ENCODE data around the gene HOXA7.

The HOXA7 gene

DNA sequence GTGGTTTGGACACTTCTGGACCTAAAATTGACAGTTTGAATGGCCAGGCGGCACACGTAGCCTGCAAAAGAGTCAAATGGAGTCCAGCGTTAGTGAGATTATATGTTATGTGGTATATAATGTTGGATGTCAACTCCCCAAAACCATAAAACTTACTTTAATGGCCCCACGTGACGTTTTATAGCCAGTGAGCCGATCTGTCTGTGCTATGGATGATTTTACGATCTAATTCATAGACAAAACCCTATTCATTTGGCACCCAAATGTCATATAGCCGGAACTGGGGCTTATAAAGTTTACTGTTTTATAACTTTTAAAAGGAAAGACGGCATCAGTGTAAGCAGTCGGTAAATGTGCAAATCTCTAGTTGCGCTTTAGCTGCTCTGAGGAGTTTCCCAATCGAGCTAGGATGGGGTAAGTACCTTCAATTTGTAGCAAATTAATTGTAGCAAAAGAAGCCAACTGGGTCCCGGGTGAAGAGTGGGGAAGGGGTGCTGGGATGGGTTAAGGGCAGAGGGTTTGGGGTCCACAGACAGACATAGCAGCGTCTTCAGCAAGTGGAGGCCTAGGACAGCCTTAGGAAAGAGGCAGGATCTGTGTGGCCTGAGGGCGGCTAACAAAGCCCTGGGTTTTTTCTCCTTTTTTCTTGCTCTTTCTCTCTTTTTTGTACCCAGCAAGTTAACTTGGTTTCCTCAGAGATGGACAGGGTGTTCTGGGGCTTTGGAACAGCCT is 16.2 kb downstream of the HOXA7 start:
- no peak overlapping the region for H3K4me3 Mint-ChIP-seq
- H3K27ac Mint-ChIP-seq, result no peak overlapping the region
- H3K4me1 Mint-ChIP-seq (ENCODE audit: low read depth), result no peaks in the 10 kb centered on the region
- no peak for DNase-seq (ENCODE audit: low spot score)
- H3K9me3 Mint-ChIP-seq, result no peaks in the 10 kb centered on the region
- H3K36me3 Mint-ChIP-seq (ENCODE audit: low read depth), result no peaks in the 10 kb centered on the region
- H3K27me3 Mint-ChIP-seq (ENCODE audit: low read depth), result peaks cover 25% of the 10 kb centered on the region

- no peaks in the 10 kb centered on the region for H3K9me3 Mint-ChIP-seq
- DNase-seq (ENCODE audit: low spot score), result no peak
- peaks cover 3% of the 10 kb centered on the region for H3K4me1 Mint-ChIP-seq (ENCODE audit: low read depth)
- H3K27ac Mint-ChIP-seq, result no peak overlapping the region
- H3K36me3 Mint-ChIP-seq (ENCODE audit: low read depth), result no peaks in the 10 kb centered on the region
- H3K4me3 Mint-ChIP-seq, result no peak overlapping the region
- H3K27me3 Mint-ChIP-seq (ENCODE audit: low read depth), result peaks cover 32% of the 10 kb centered on the region
These were observed 16.9 kb downstream of the HOXA7 start for GRCh38 chr7:27139334-27140125.

DNA sequence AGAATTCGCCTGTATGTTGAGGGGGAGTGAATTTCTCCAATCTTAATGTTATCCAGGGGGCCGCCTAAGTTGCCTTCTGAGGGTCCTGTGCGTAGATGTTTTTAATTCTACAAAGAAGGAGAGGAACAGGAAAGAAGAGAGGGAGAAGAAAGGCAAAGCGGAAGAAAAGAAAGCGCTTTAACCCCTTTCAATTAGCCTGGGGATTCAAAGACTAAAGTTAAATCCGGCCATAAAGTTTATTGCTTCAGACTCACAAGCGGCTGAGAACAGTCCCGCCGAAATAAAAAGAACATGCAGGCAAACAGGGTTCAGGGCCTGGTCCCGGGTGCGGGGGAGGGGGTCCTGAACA is 17.5 kb downstream of the HOXA7 start:
- H3K36me3 Mint-ChIP-seq (ENCODE audit: low read depth), result no peaks in the 10 kb centered on the region
- no peak overlapping the region for H3K27ac Mint-ChIP-seq
- no peak for DNase-seq (ENCODE audit: low spot score)
- peaks cover 37% of the 10 kb centered on the region for H3K27me3 Mint-ChIP-seq (ENCODE audit: low read depth)
- peaks cover 8% of the 10 kb centered on the region for H3K4me1 Mint-ChIP-seq (ENCODE audit: low read depth)
- no peak overlapping the region for H3K4me3 Mint-ChIP-seq
- H3K9me3 Mint-ChIP-seq, result no peaks in the 10 kb centered on the region

DNA sequence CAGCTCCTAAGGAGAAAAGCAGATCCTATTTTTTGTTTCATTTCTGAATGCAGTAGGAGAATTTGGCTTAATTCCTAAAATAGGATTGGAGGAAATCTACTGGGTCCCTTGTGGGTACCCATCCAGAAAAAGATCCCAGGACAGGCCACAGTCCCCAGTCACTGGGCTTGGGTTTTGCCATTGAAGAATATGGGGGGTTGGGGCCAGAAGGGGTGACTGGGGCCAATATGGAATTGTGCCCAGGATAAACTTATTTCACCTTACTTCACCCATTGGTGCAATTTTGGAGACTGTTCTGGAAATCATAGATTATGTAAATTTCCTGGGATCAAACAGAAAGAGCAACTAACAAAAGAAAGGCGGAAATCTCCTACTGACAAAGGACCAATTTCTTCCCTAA is 18.0 kb downstream of the HOXA7 start:
- Mint-ChIP-seq H3K4me1 (ENCODE audit: low read depth) (peaks cover 11% of the 10 kb centered on the region), H3K36me3 (ENCODE audit: low read depth) (no peaks in the 10 kb centered on the region), H3K4me3 (no peak overlapping the region), H3K27me3 (ENCODE audit: low read depth) (peaks cover 40% of the 10 kb centered on the region), H3K9me3 (no peaks in the 10 kb centered on the region), H3K27ac (no peak overlapping the region)
- DNase-seq (ENCODE audit: low spot score), result no peak

DNA sequence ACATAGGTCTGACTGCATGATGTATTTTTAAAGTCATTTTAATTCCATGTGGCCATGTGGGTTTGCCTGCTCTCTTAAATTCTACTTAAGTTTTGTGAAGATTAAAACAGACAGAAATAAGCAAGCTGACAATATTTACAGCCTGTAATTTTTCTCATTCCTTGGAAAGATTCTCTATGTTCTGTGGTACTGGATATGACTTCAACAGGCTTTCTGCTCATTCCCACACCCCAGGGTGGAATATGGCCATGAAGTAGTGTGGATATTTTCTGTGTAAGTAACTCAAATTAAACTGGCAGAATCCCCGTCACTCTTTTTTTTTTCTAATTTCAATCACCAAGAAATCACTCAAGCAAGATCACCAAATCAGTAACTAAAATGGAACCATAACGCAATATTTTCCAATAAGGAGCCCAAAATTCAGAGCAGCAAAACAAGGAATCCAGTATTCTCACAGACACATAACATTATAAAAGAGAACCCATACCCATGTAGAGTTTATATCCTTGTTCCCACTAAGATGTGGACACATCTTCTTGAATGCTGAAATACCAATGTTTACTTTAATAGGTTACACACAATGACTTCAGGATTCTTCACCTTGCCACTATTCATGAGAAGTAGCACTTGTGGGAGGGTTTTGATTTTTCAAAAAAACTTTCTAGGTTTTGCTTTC is 18.7 kb downstream of the HOXA7 start:
- H3K4me1 Mint-ChIP-seq (ENCODE audit: low read depth), result peaks cover 11% of the 10 kb centered on the region
- peaks cover 46% of the 10 kb centered on the region for H3K27me3 Mint-ChIP-seq (ENCODE audit: low read depth)

GRCh38 chr7:27134392-27134791 is 22.1 kb downstream of the HOXA7 start:
- no peak overlapping the region for H3K4me3 Mint-ChIP-seq
- H3K4me1 Mint-ChIP-seq (ENCODE audit: low read depth), result peaks cover 11% of the 10 kb centered on the region
- H3K27me3 Mint-ChIP-seq (ENCODE audit: low read depth), result peaks cover 59% of the 10 kb centered on the region
- peak; percentile 20 for DNase-seq (ENCODE audit: low spot score)
- H3K27ac Mint-ChIP-seq, result no peak overlapping the region
- H3K9me3 Mint-ChIP-seq, result no peaks in the 10 kb centered on the region
- H3K36me3 Mint-ChIP-seq (ENCODE audit: low read depth), result peaks cover 2% of the 10 kb centered on the region

More for the DNA sequence above, 18.7 kb downstream of the HOXA7 start:
- no peak for DNase-seq (ENCODE audit: low spot score)
- Mint-ChIP-seq H3K36me3 (ENCODE audit: low read depth) (no peaks in the 10 kb centered on the region), H3K9me3 (no peaks in the 10 kb centered on the region), H3K4me3 (no peak overlapping the region), H3K27ac (no peak overlapping the region)

DNA sequence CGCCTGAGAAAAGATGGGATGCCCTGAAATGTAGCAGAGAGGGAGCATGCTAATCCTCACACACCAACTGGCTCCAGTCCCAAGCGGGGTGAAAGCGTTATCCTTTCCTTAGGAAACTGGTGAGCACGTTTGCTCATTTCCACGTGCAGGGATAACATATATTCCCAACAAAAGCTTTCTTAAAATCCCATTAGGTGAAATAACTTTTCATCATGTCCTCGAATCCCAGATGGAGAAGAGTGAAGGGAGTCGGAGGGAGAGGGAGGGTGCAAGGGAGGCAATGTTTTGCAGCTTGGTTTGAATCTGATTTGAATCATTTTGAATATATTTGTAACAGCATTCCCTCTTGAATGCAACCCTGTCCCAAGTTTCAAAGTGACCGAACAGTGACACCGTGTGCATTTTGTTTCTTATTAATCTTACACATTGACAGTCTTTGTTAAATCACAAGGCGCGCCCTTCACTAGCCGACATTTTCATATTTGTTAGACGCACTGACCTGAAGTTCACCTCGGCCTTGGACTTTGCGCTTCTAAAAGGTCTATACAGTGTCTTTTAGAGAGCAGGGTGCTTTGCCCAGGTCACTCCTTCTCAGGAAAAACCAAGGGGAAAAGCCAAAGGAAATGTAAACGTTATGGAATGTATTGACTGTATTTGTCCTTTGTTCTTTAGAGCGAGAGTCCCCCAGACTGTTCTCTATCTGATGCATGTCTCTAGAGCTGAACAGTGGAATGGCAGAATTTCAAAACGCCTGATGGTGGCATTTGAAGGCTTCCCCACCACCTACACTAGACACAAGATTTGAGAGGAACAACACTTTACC is 22.9 kb downstream of the HOXA7 start:
- DNase-seq (ENCODE audit: low spot score), result no peak
- no peaks in the 10 kb centered on the region for H3K9me3 Mint-ChIP-seq
- no peak overlapping the region for H3K4me3 Mint-ChIP-seq

GRCh38 chr7:27132978-27133377 is 23.5 kb downstream of the HOXA7 start:
- Mint-ChIP-seq H3K27me3 (ENCODE audit: low read depth) (peaks cover 64% of the 10 kb centered on the region), H3K36me3 (ENCODE audit: low read depth) (peaks cover 2% of the 10 kb centered on the region), H3K4me1 (ENCODE audit: low read depth) (peaks cover 11% of the 10 kb centered on the region), H3K4me3 (no peak overlapping the region), H3K9me3 (no peaks in the 10 kb centered on the region), H3K27ac (no peak overlapping the region)
- no peak for DNase-seq (ENCODE audit: low spot score)

More for the DNA sequence above, 22.9 kb downstream of the HOXA7 start:
- H3K27ac Mint-ChIP-seq, result no peak overlapping the region
- peaks cover 2% of the 10 kb centered on the region for H3K36me3 Mint-ChIP-seq (ENCODE audit: low read depth)
- peaks cover 11% of the 10 kb centered on the region for H3K4me1 Mint-ChIP-seq (ENCODE audit: low read depth)
- peaks cover 65% of the 10 kb centered on the region for H3K27me3 Mint-ChIP-seq (ENCODE audit: low read depth)

DNA sequence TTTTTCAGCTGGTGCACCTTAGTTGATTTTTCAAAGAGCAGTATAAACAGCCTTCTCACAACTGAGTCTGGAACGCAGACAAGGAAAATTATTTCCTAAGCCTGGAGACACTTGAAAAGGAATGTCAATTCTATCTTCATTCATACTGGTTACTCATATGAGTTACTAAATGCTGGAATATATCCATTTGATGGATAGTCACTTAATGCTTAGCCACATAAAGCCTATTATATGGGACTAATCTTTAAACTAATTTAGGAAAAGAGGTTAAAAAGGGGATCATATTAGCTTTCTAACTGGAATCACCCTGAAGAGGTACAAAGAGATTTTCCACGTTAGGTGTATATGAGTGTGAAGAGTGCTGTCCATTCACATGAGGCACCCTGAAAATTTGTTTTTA is 24.3 kb downstream of the HOXA7 start:
- Mint-ChIP-seq H3K9me3 (no peaks in the 10 kb centered on the region), H3K4me1 (ENCODE audit: low read depth) (peaks cover 11% of the 10 kb centered on the region), H3K4me3 (peak overlapping the region; percentile 12), H3K27me3 (ENCODE audit: low read depth) (peaks cover 63% of the 10 kb centered on the region), H3K36me3 (ENCODE audit: low read depth) (peaks cover 2% of the 10 kb centered on the region), H3K27ac (no peak overlapping the region)
- DNase-seq (ENCODE audit: low spot score), result no peak

GRCh38 chr7:27131390-27131819 is 25.1 kb downstream of the HOXA7 start:
- H3K36me3 Mint-ChIP-seq (ENCODE audit: low read depth), result peaks cover 2% of the 10 kb centered on the region
- peaks cover 65% of the 10 kb centered on the region for H3K27me3 Mint-ChIP-seq (ENCODE audit: low read depth)
- no peaks in the 10 kb centered on the region for H3K9me3 Mint-ChIP-seq

GRCh38 chr7:27130540-27131389 is 25.7 kb downstream of the HOXA7 start, which contains the start of gene HOXA4:
Gene HOXA4, minus strand, starts transcription at chr7:27130757. Its CDS starts 24 bp downstream, at chr7:27130733.
- Mint-ChIP-seq H3K27ac (no peak within 1 kb of the TSS), H3K4me1 (ENCODE audit: low read depth) (peaks cover 11% of the 10 kb centered on the region), H3K4me3 (peak within 1 kb of the TSS; percentile 65), H3K36me3 (ENCODE audit: low read depth) (peaks cover 2% of the 10 kb centered on the region), H3K9me3 (no peaks in the 10 kb centered on the region), H3K27me3 (ENCODE audit: low read depth) (peaks cover 64% of the 10 kb centered on the region)
- peak; percentile 64 for DNase-seq (ENCODE audit: low spot score)

More at GRCh38 chr7:27131390-27131819, 25.1 kb downstream of the HOXA7 start:
- H3K4me3 Mint-ChIP-seq, result peak overlapping the region; percentile 55
- H3K4me1 Mint-ChIP-seq (ENCODE audit: low read depth), result peaks cover 11% of the 10 kb centered on the region
- H3K27ac Mint-ChIP-seq, result no peak overlapping the region
- DNase-seq (ENCODE audit: low spot score), result no peak

GRCh38 chr7:27129729-27130539 is 26.5 kb downstream of the HOXA7 start:
- H3K9me3 Mint-ChIP-seq, result no peaks in the 10 kb centered on the region
- H3K27ac Mint-ChIP-seq, result no peak overlapping the region
- H3K36me3 Mint-ChIP-seq (ENCODE audit: low read depth), result peaks cover 2% of the 10 kb centered on the region
- peaks cover 61% of the 10 kb centered on the region for H3K27me3 Mint-ChIP-seq (ENCODE audit: low read depth)
- no peak overlapping the region for H3K4me3 Mint-ChIP-seq
- peaks cover 9% of the 10 kb centered on the region for H3K4me1 Mint-ChIP-seq (ENCODE audit: low read depth)
- DNase-seq (ENCODE audit: low spot score), result no peak
